ENCODE results near the gene BEND6.
"Not testable (repeated sequence)": the region's sequence is repeated elsewhere in the genome, so short reads cannot be mapped to it uniquely, and the experiment has no call there.

BEND6 gene

GRCh38 chr6:57017841-57018240 is 62.9 kb downstream of the BEND6 start:
- Mint-ChIP-seq H3K4me1 (no peaks in the 10 kb centered on the region), H3K4me3 (no peak overlapping the region), H3K27ac (no peak overlapping the region), H3K9me3 (no peaks in the 10 kb centered on the region), H3K27me3 (peaks cover 3% of the 10 kb centered on the region), H3K36me3 (ENCODE audit: low read depth) (no peaks in the 10 kb centered on the region)
- ATAC-seq (no peak), DNase-seq (no peak)

GRCh38 chr6:57019434-57019833 is 64.5 kb downstream of the BEND6 start:
- DNase-seq: no peak
- H3K4me3 Mint-ChIP-seq: no peak overlapping the region
- peaks cover 8% of the 10 kb centered on the region for H3K9me3 Mint-ChIP-seq
- no peaks in the 10 kb centered on the region for H3K4me1 Mint-ChIP-seq
- no peak overlapping the region for H3K27ac Mint-ChIP-seq
- no peak for ATAC-seq
- H3K36me3 Mint-ChIP-seq (ENCODE audit: low read depth): no peaks in the 10 kb centered on the region
- H3K27me3 Mint-ChIP-seq: no peaks in the 10 kb centered on the region

GRCh38 chr6:57021086-57021720 is 66.3 kb downstream of the BEND6 start:
- ATAC-seq: peak; percentile 59
- no peak overlapping the region for H3K4me3 Mint-ChIP-seq
- no peak for DNase-seq
- peaks cover 14% of the 10 kb centered on the region for H3K9me3 Mint-ChIP-seq
- H3K36me3 Mint-ChIP-seq (ENCODE audit: low read depth): no peaks in the 10 kb centered on the region
- H3K4me1 Mint-ChIP-seq: no peaks in the 10 kb centered on the region
- H3K27ac Mint-ChIP-seq: no peak overlapping the region
- H3K27me3 Mint-ChIP-seq: peaks cover 4% of the 10 kb centered on the region

- Mint-ChIP-seq H3K27me3 (peaks cover 4% of the 10 kb centered on the region), H3K27ac (no peak overlapping the region), H3K36me3 (ENCODE audit: low read depth) (no peaks in the 10 kb centered on the region), H3K4me1 (no peaks in the 10 kb centered on the region), H3K4me3 (no peak overlapping the region), H3K9me3 (peaks cover 14% of the 10 kb centered on the region)
- ATAC-seq: no peak
- no peak for DNase-seq
These were observed 69.4 kb downstream of the BEND6 start for GRCh38 chr6:57024321-57024720.

- Mint-ChIP-seq H3K4me1 (no peaks in the 10 kb centered on the region), H3K9me3 (peaks cover 14% of the 10 kb centered on the region), H3K4me3 (no peak overlapping the region), H3K27me3 (peaks cover 4% of the 10 kb centered on the region), H3K27ac (no peak overlapping the region), H3K36me3 (ENCODE audit: low read depth) (no peaks in the 10 kb centered on the region)
- ATAC-seq (no peak), DNase-seq (no peak)
These were observed 69.9 kb downstream of the BEND6 start for GRCh38 chr6:57024775-57025174.

DNA sequence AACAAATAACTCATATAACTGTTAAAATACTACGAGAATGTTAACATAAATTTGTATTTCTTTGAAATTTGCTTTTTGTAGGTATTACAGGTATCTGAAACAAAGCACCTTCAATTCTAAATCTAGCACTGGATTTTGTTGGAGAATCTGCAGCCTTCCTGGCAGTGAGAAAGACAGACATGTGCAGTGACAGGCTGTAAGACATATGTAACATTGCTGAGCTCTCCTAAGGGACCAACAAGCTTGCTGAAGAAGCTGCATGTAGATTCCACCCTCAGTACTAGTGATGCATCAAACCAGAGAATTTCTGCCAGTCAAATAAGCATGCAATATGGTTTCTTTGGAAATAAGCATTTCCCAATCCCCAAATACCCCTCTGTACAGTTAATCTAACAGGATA is 71.1 kb downstream of the BEND6 start:
- Mint-ChIP-seq H3K36me3 (ENCODE audit: low read depth) (no peaks in the 10 kb centered on the region), H3K27me3 (peaks cover 4% of the 10 kb centered on the region), H3K27ac (no peak overlapping the region), H3K4me3 (no peak overlapping the region), H3K9me3 (peaks cover 14% of the 10 kb centered on the region), H3K4me1 (no peaks in the 10 kb centered on the region)
- ATAC-seq (no peak), DNase-seq (no peak)

GRCh38 chr6:57027301-57027700 is 72.4 kb downstream of the BEND6 start:
- H3K27ac Mint-ChIP-seq: no peak overlapping the region

GRCh38 chr6:57029213-57029612 is 74.3 kb downstream of the BEND6 start:
- Mint-ChIP-seq H3K27me3 (peaks cover 4% of the 10 kb centered on the region), H3K36me3 (ENCODE audit: low read depth) (no peaks in the 10 kb centered on the region), H3K9me3 (peaks cover 9% of the 10 kb centered on the region), H3K27ac (no peak overlapping the region), H3K4me3 (no peak overlapping the region), H3K4me1 (no peaks in the 10 kb centered on the region)
- DNase-seq: no peak
- ATAC-seq: no peak

More at GRCh38 chr6:57027301-57027700, 72.4 kb downstream of the BEND6 start:
- no peak for DNase-seq
- Mint-ChIP-seq H3K36me3 (ENCODE audit: low read depth) (no peaks in the 10 kb centered on the region), H3K4me3 (no peak overlapping the region), H3K27me3 (peaks cover 4% of the 10 kb centered on the region), H3K9me3 (peaks cover 14% of the 10 kb centered on the region), H3K4me1 (no peaks in the 10 kb centered on the region)
- ATAC-seq: no peak

DNA sequence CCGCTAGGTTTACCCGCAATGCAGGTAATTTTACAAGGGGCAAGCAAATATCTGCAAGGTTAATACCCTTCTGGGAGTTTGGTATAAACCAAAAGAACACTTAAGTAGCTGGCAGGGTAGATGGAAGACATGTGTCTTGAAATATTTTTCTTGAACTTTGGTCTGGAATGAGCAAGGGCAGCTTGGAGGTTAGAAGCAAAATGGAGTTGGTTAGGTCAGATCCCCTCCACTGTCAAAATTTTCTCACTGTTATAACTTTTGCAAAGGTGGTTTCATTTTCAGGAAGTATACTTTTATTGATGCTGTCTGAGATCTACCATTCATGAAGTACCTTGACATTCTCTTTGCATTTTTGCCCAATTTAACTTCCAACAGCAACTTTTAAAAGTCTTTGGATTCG is 78.3 kb downstream of the BEND6 start:
- Mint-ChIP-seq H3K27me3 (peaks cover 12% of the 10 kb centered on the region), H3K4me1 (no peaks in the 10 kb centered on the region), H3K9me3 (no peaks in the 10 kb centered on the region), H3K36me3 (ENCODE audit: low read depth) (no peaks in the 10 kb centered on the region), H3K27ac (no peak overlapping the region), H3K4me3 (no peak overlapping the region)
- DNase-seq: no peak
- no peak for ATAC-seq

DNA sequence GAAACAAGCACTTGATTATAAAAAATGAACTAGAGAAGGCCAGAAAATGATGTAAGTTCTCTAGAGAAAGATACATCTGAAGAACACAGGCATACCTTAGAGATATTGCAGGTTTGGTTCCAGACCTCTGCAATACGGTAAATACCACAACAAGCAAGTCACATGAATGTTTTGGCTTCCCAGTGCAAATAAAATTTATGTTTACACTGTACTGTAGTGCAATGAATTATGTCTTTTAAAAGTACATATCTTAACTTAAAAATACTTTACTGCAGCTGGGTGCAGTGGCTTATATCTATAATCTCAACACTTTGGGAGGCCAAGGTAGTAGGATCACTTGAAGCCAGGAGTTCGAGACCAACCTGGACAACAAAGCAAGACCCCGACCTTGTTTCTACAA is 80.6 kb downstream of the BEND6 start:
- Mint-ChIP-seq H3K4me1 (no peaks in the 10 kb centered on the region), H3K36me3 (ENCODE audit: low read depth) (no peaks in the 10 kb centered on the region), H3K27ac (no peak overlapping the region), H3K4me3 (no peak overlapping the region), H3K9me3 (no peaks in the 10 kb centered on the region), H3K27me3 (peaks cover 15% of the 10 kb centered on the region)
- DNase-seq: no peak
- ATAC-seq: no peak

DNA sequence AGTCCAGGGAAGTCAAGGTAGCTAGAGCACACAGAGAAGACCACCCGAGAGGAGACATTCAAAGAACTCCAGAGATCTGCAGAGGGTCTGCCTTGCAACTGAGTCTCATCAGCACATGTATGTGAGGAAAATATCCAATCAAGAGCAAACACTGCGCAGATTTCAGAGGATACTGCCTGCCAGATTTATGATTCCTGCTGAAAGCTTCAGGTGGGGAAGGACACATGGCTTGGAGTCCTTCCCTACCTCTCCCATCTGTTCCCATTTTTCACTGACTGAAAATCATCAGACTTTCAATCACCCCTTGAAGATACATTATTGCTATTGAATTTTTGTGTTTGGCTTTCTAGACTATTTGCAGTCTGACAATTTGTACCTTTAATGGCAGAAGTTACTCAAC is 84.0 kb downstream of the BEND6 start:
- ATAC-seq (no peak), DNase-seq (no peak)
- H3K27me3 Mint-ChIP-seq: peaks cover 28% of the 10 kb centered on the region
- no peaks in the 10 kb centered on the region for H3K9me3 Mint-ChIP-seq
- no peaks in the 10 kb centered on the region for H3K4me1 Mint-ChIP-seq
- no peaks in the 10 kb centered on the region for H3K36me3 Mint-ChIP-seq (ENCODE audit: low read depth)
- H3K27ac Mint-ChIP-seq: no peak overlapping the region
- no peak overlapping the region for H3K4me3 Mint-ChIP-seq

DNA sequence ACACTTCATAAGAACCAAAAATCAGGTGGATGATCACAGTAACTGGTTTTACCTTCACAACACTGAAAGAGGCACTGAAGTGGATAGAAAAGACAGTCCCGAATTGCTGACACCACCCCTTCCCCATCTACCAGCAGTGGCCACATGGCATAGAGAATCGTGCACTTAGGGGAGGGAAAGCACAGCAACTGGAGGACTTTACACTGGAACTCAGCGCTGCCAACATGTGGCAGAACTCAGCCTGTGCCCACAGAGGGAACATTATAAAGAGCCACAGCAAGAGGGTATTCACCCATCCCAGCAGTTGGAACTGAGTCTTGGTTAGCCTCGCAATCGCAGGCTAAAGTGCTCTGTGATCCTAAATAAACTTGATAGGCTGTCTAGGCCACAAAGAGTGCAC is 85.1 kb downstream of the BEND6 start:
- H3K27ac Mint-ChIP-seq: no peak overlapping the region
- ATAC-seq: no peak

GRCh38 chr6:57044061-57044460 is 89.2 kb downstream of the BEND6 start:
- not testable (repeated sequence) for DNase-seq, ATAC-seq, H3K27ac Mint-ChIP-seq, H3K4me3 Mint-ChIP-seq, H3K9me3 Mint-ChIP-seq
- Mint-ChIP-seq H3K27me3 (peaks cover 34% of the 10 kb centered on the region), H3K4me1 (peaks cover 19% of the 10 kb centered on the region), H3K36me3 (ENCODE audit: low read depth) (peaks cover 10% of the 10 kb centered on the region)

More for the DNA sequence above, 85.1 kb downstream of the BEND6 start:
- no peak for DNase-seq
- Mint-ChIP-seq H3K36me3 (ENCODE audit: low read depth) (no peaks in the 10 kb centered on the region), H3K27me3 (peaks cover 34% of the 10 kb centered on the region), H3K4me1 (no peaks in the 10 kb centered on the region), H3K9me3 (no peaks in the 10 kb centered on the region), H3K4me3 (no peak overlapping the region)

GRCh38 chr6:57044568-57044967 is 89.7 kb downstream of the BEND6 start:
- H3K4me3 Mint-ChIP-seq: no peak overlapping the region
- no peak for ATAC-seq
- H3K36me3 Mint-ChIP-seq (ENCODE audit: low read depth): peaks cover 15% of the 10 kb centered on the region
- no peak overlapping the region for H3K27ac Mint-ChIP-seq
- H3K4me1 Mint-ChIP-seq: peaks cover 23% of the 10 kb centered on the region
- H3K27me3 Mint-ChIP-seq: peaks cover 34% of the 10 kb centered on the region
- DNase-seq: no peak
- H3K9me3 Mint-ChIP-seq: no peaks in the 10 kb centered on the region

DNA sequence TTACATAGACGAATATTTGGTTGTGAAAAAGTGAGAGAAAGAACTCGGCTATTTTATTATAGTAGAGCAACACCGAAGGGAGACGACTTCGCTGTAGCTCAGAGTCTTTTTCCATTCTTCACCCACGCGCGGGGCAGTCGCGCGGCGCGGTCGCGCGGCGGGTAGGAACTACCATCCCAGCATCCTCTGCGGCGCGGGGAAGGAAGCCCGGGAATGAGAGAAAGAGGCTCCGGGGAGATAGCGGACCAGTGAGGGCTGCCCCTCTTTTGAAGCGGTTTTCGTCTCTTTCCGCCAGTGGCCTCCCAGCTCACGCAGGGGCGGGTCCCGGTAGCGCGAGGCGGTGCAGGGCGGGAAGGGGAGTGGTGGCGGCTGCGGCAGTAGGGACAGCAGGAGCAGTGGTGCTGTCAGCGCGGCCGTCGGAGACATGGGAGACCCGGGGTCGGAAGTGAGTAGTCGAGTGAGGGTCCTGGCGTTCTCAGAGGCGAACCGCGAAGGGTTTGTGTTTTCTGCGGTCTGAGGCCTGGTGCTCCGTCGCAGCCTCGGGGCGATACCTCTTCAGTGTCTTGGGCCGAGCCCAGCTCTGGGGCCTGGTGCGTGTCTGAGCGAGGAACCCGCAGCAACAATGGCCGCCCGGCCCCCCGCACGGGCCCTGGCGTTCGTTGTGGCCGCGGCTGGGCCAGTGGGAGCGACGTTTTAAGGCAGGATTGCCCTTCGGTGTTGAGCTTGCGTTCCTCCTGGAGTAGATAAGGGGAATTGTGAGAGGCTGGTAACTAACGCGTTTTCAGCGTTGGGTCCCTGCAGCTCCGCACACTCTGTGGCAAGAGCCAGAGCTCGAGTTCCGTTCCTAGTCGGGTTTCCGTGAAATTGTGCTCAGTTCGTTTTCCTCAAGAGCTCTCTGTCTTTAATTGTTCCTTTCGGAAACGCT is 91.7 kb downstream of the BEND6 start, which contains the start of gene KIAA1586:
Gene KIAA1586 (plus strand): TSS at position 362 of the 925 bp plus-strand sequence. CDS start 63 bp downstream, at position 425.
- not testable (repeated sequence) for H3K9me3 Mint-ChIP-seq
- peak within 1 kb of the TSS; percentile 88 for H3K27ac Mint-ChIP-seq
- peaks cover 25% of the 10 kb centered on the region for H3K4me1 Mint-ChIP-seq
- H3K4me3 Mint-ChIP-seq: peak within 1 kb of the TSS; percentile 86
- peaks cover 31% of the 10 kb centered on the region for H3K36me3 Mint-ChIP-seq (ENCODE audit: low read depth)
- DNase-seq (peak; percentile 84), ATAC-seq (peak; percentile 96)
- peaks cover 26% of the 10 kb centered on the region for H3K27me3 Mint-ChIP-seq
